ENCODE data around the gene LUZP2. TPM values are rescaled to one million over a fixed set of nuclear protein-coding genes. Genes with fewer than 3 reads are reported as not detected.

Gene LUZP2
- polyA plus RNA-seq, 1 donor from 2014 or later: 15.5 TPM

GRCh38 chr11:24705474-24705873 lies 208.6 kb downstream of the LUZP2 start:
- no peaks in the 10 kb centered on the region for H3K27me3 ChIP-seq (ENCODE audit: insufficient read depth, low read depth, low read length)
- no peaks in the 10 kb centered on the region for H4K20me1 ChIP-seq (ENCODE audit: insufficient read depth)
- no peaks in the 10 kb centered on the region for H3K9me3 ChIP-seq (ENCODE audit: low read length)
- H3K27ac ChIP-seq (ENCODE audit: low read length): no peak overlapping the region
- H3K9me2 ChIP-seq (ENCODE audit: insufficient read depth, low read length): no peaks in the 10 kb centered on the region
- H3F3A ChIP-seq (ENCODE audit: insufficient read depth, low read length, poor library complexity, severe bottlenecking): no peaks in the 10 kb centered on the region
- no peaks in the 10 kb centered on the region for H3K79me2 ChIP-seq (replicated peaks; ENCODE audit: insufficient read depth, low read length)
- no peak overlapping the region for H3K4me2 ChIP-seq (ENCODE audit: low read length)
- no peak overlapping the region for H3K4me3 ChIP-seq (ENCODE audit: low read length)
- no peak overlapping the region for H2AFZ ChIP-seq (ENCODE audit: low read depth, low read length)
- no peaks in the 10 kb centered on the region for H3K36me3 ChIP-seq (ENCODE audit: insufficient read depth, low read length)
- TF ChIP-seq SMC3 (conservative IDR thresholded peaks at IDR 0.05; ENCODE audit: poor library complexity) (no peak), RAD21 (conservative IDR thresholded peaks at IDR 0.05) (no peak), REST (IDR thresholded peaks at IDR 0.05; ENCODE audit: borderline replicate concordance) (no peak), EP300 (conservative IDR thresholded peaks at IDR 0.05; ENCODE audit: poor library complexity, severe bottlenecking) (no peak), MXI1 (conservative IDR thresholded peaks at IDR 0.05; ENCODE audit: poor library complexity, severe bottlenecking) (no peak), EZH2 (IDR thresholded peaks at IDR 0.05; ENCODE audit: borderline replicate concordance, insufficient read depth, low read length, poor library complexity, severe bottlenecking) (no peak), TAF1 (IDR thresholded peaks at IDR 0.05; ENCODE audit: low read depth) (no peak), CTCF (IDR thresholded peaks at IDR 0.05; ENCODE audit: poor library complexity, severe bottlenecking) (no peak), POLR2AphosphoS5 (IDR thresholded peaks at IDR 0.05) (no peak)
- no peak overlapping the region for H3K9ac ChIP-seq (ENCODE audit: low read length)

GRCh38 chr11:24708616-24709015 lies 211.8 kb downstream of the LUZP2 start:
- Histone ChIP-seq H3K4me2 (ENCODE audit: low read length) (no peak overlapping the region), H3K9me3 (ENCODE audit: low read length) (no peaks in the 10 kb centered on the region), H3K9ac (ENCODE audit: low read length) (no peak overlapping the region), H3K27me3 (ENCODE audit: insufficient read depth, low read depth, low read length) (no peaks in the 10 kb centered on the region), H3K79me2 (replicated peaks; ENCODE audit: insufficient read depth, low read length) (no peaks in the 10 kb centered on the region), H3K4me3 (ENCODE audit: low read length) (no peak overlapping the region), H3K9me2 (ENCODE audit: insufficient read depth, low read length) (no peaks in the 10 kb centered on the region), H3K36me3 (ENCODE audit: insufficient read depth, low read length) (no peaks in the 10 kb centered on the region), H4K20me1 (ENCODE audit: insufficient read depth) (no peaks in the 10 kb centered on the region), H2AFZ (ENCODE audit: low read depth, low read length) (no peak overlapping the region), H3K27ac (ENCODE audit: low read length) (no peak overlapping the region), H3F3A (ENCODE audit: insufficient read depth, low read length, poor library complexity, severe bottlenecking) (no peaks in the 10 kb centered on the region)
- TF ChIP-seq CTCF (IDR thresholded peaks at IDR 0.05; ENCODE audit: poor library complexity, severe bottlenecking): no peak
- no peak for TF ChIP-seq EZH2 (IDR thresholded peaks at IDR 0.05; ENCODE audit: borderline replicate concordance, insufficient read depth, low read length, poor library complexity, severe bottlenecking)
- TF ChIP-seq TAF1 (IDR thresholded peaks at IDR 0.05; ENCODE audit: low read depth): no peak

Data from neural cell (in vitro differentiated cells).